ENCODE measurements around the gene CRIM1.

Gene CRIM1

GRCh38 chr2:36490749-36491148 is 135.2 kb downstream of the CRIM1 start:
- no peak for DNase-seq

- DNase-seq = no peak
Observed at GRCh38 chr2:36492216-36492945, 136.8 kb downstream of the CRIM1 start.

GRCh38 chr2:36493306-36493705 is 137.7 kb downstream of the CRIM1 start:
- no peak for DNase-seq

GRCh38 chr2:36497570-36498163 is 142.1 kb downstream of the CRIM1 start:
- DNase-seq = no peak

- no peak for DNase-seq
Observed at GRCh38 chr2:36499128-36499820, 143.7 kb downstream of the CRIM1 start.

GRCh38 chr2:36500072-36500471 is 144.5 kb downstream of the CRIM1 start:
- no peak for DNase-seq

GRCh38 chr2:36502081-36502480 is 146.5 kb downstream of the CRIM1 start:
- DNase-seq = no peak

- no peak for DNase-seq
Observed at GRCh38 chr2:36507408-36507812, 151.8 kb downstream of the CRIM1 start.

- DNase-seq = no peak
Observed at GRCh38 chr2:36509075-36509474, 153.5 kb downstream of the CRIM1 start.

GRCh38 chr2:36511858-36512603 is 156.5 kb downstream of the CRIM1 start:
- no peak for DNase-seq

GRCh38 chr2:36512705-36513104 is 157.1 kb downstream of the CRIM1 start:
- no peak for DNase-seq

GRCh38 chr2:36513661-36514060 is 158.1 kb downstream of the CRIM1 start:
- no peak for DNase-seq

GRCh38 chr2:36515538-36515937 is 160.0 kb downstream of the CRIM1 start:
- no peak for DNase-seq

GRCh38 chr2:36516136-36516870 is 160.7 kb downstream of the CRIM1 start:
- DNase-seq = no peak

GRCh38 chr2:36520431-36520830 is 164.9 kb downstream of the CRIM1 start:
- no peak for DNase-seq

- DNase-seq = no peak
Observed at GRCh38 chr2:36523153-36523552, 167.6 kb downstream of the CRIM1 start.

GRCh38 chr2:36525245-36525644 is 169.7 kb downstream of the CRIM1 start:
- no peak for DNase-seq

- DNase-seq = no peak
Observed at GRCh38 chr2:36526226-36526625, 170.6 kb downstream of the CRIM1 start.

GRCh38 chr2:36528274-36528673 is 172.7 kb downstream of the CRIM1 start:
- DNase-seq = no peak

GRCh38 chr2:36528766-36529392 is 173.3 kb downstream of the CRIM1 start:
- DNase-seq = no peak

GRCh38 chr2:36530178-36530982 is 174.8 kb downstream of the CRIM1 start:
- no peak for DNase-seq

Measured in central memory CD4-positive, alpha-beta T cell (primary cell).